Epithelial cell of esophagus (primary cell): ENCODE data around the gene NUDT12.
A peak's percentile ranks its signal among the peaks of the same experiment; 100 is the strongest.

ENCODE experiments used
- DNase-seq: peaks from one replicate; pipeline ENCODE4 v3.0.0; 2010; ENCODE audit warnings: low read depth
- H3K4me3 ChIP-seq: 2 replicates; pipeline ENCODE4 v1.5.1; 2011; ENCODE audit warnings: mild to moderate bottlenecking, low read length, control low read depth
- CTCF ChIP-seq: IDR thresholded peaks from 2 replicates; pipeline ENCODE4 v1.5.1; 2011; ENCODE audit warnings: low read depth, mild to moderate bottlenecking, low read length, control low read depth, inconsistent platforms; ENCODE audit not compliant: insufficient read depth; ENCODE audit errors: missing control alignments

The NUDT12 gene

GRCh38 chr5:103590221-103590620 lies 27.6 kb upstream of the NUDT12 start:
- no peak overlapping the region for H3K4me3 ChIP-seq
- TF ChIP-seq CTCF: no peak
- DNase-seq: no peak

- DNase-seq: no peak
- no peak for TF ChIP-seq CTCF
- H3K4me3 ChIP-seq: no peak overlapping the region
Measured at GRCh38 chr5:103589776-103590175, 27.2 kb upstream of the NUDT12 start.

DNA sequence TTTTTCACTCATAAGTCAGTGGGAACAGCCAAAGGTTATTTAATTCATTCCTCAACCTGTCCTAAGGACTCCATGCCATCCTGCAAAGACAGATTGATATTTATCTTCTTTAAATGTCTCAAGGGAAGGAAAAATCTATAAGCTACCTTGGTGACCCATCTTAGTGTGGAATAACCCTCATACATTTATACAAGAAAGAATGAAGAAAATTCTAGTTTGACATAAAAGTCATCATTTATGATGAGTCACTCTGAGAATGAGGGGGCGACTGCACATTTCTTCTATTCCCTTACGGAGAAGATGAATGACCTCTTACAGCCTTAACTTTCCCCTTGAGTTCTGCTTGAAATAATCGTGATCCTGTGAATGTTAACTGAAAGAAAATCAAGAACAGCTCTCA lies 26.8 kb upstream of the NUDT12 start:
- no peak for DNase-seq
- no peak for TF ChIP-seq CTCF
- H3K4me3 ChIP-seq: no peak overlapping the region

DNA sequence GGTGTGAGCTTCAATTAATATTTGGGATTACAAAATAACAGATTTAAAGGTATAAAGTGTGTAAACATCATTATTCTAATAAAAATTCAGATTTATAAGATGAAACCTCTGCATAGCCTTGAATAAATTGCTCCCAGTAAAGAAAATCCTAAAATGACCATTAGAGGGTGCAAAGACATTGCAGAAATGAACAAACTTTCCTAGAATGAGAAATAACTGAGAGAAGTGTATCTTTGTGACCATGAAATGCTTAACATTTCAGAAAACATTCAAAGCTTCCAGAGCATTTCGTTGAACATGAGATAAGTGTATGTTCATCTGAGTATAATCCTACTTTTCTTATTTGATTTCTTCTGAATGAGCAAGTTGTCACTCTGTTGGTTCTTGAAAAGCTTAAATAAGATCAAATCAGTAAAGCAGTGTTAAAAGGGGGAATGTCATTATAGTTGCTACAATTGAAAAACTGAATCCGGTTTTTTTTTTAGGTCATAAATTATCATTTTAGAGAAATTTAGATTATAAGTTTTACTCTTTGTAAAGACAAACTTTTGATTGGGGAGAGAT lies 24.7 kb upstream of the NUDT12 start:
- peak; percentile 22 for DNase-seq
- peak; percentile 41 for TF ChIP-seq CTCF

GRCh38 chr5:103582364-103582763 lies 19.8 kb upstream of the NUDT12 start:
- DNase-seq: peak; percentile 67

More for the DNA sequence above, 24.7 kb upstream of the NUDT12 start:
- no peak overlapping the region for H3K4me3 ChIP-seq

DNA sequence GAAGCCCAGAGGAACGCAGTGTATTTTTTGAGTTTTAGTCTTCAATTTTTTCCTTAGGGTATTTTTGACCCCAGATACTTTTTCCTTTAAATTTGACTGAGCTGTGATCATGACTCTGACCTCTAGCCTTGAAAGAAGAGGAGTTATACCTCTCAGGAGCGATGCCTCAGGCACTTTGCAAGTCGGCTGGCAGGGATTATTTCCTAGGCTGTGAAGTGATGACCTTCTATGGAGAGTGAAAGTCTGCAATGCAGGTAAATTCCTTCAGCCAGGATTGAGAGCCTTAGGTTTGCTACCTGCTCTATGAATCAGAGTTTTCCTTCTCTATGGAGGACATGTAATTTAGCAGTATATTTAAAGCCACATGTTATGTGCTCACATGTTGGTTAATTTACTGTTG lies 10.8 kb upstream of the NUDT12 start:
- DNase-seq: no peak
- H3K4me3 ChIP-seq: no peak overlapping the region
- no peak for TF ChIP-seq CTCF

More at GRCh38 chr5:103582364-103582763, 19.8 kb upstream of the NUDT12 start:
- H3K4me3 ChIP-seq: no peak overlapping the region
- peak; percentile 58 for TF ChIP-seq CTCF

DNA sequence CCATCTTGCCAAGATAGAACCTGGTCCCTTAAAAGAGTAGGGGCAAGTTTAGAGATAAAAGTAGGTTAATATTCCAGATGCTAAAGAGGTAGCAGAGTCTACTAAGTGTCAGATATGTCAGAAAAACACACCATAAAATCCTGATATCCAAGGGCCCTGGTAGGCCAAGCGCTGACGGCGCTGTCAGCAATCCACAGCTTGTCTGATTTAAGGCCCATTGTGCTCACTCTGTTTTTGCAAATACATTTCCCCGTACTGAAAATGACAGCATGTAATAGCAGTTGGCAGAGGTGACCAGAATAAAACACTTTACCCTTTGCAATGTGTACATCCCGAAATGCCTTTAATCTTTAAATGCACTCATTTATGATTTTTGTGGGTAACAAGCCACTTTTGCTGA lies 9.9 kb upstream of the NUDT12 start:
- TF ChIP-seq CTCF: no peak
- no peak overlapping the region for H3K4me3 ChIP-seq
- DNase-seq: no peak
